ENCODE data around the gene VCX.
"Not testable (repeated sequence)": the region's sequence is repeated elsewhere in the genome, so short reads cannot be mapped to it uniquely, and the experiment has no call there.

VCX gene

DNA sequence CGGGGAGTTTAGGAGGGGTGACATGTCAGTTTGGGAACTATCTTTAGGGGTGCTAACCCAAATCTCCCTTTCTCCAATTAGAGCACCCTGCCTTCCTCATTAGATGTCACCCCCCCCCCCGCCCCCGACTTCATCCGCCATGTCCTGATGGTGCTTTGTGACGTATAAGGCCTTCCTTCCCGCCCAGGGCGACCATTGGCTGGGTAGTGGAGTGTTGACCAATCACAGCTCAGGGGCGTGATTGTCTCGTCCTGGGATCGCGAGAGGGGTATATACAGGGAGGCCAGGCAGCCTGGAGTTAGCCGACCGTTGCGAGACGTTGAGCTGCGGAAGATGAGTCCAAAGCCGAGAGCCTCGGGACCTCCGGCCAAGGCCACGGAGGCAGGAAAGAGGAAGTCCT, at the start of gene VCX:
VCX (plus strand) TSS at position 301 of the 400 bp plus-strand sequence; CDS start at position 334, 33 bp downstream.
- not testable (repeated sequence) for H3K4me1 ChIP-seq (ENCODE audit: control insufficient read depth, insufficient read depth, low read length); H3K27me3 ChIP-seq (ENCODE audit: control insufficient read depth, insufficient read depth, low read length)

DNA sequence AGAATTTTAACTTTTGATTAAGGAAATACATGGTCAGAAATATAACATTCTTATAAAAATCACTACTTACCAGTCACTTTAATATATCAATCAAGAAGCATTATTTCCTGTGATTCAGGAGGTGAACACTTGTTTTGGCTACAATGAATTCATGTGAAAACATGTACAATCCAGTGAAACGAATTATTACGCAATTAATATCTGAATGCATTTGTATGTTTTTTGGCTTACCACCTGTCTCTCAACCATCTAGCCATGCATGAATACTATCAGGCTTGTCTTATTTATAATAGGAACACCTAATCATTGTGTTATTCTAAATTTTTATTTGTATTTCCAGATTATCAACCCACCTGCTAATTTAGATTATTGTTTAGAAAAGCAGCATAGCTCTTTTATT, 44.6 kb upstream of the VCX start:
- Histone ChIP-seq H3K4me3 (ENCODE audit: low read depth, low read length) (no peak overlapping the region), H3K36me3 (ENCODE audit: control insufficient read depth, insufficient read depth, low read length) (no peaks in the 10 kb centered on the region), H3K27ac (ENCODE audit: low read depth, low read length) (no peak overlapping the region), H3K27me3 (ENCODE audit: control insufficient read depth, insufficient read depth, low read length) (no peaks in the 10 kb centered on the region), H3K9ac (ENCODE audit: low read depth, low read length) (no peak overlapping the region), H3K4me1 (ENCODE audit: control insufficient read depth, insufficient read depth, low read length) (no peaks in the 10 kb centered on the region), H3K9me3 (ENCODE audit: control insufficient read depth, insufficient read depth, low read length) (no peaks in the 10 kb centered on the region)

More for the DNA sequence above, at the start of gene VCX:
- not testable (repeated sequence) for H3K36me3 ChIP-seq (ENCODE audit: control insufficient read depth, insufficient read depth, low read length); H3K9ac ChIP-seq (ENCODE audit: low read depth, low read length); H3K9me3 ChIP-seq (ENCODE audit: control insufficient read depth, insufficient read depth, low read length); H3K4me3 ChIP-seq (ENCODE audit: low read depth, low read length); H3K27ac ChIP-seq (ENCODE audit: low read depth, low read length)

DNA sequence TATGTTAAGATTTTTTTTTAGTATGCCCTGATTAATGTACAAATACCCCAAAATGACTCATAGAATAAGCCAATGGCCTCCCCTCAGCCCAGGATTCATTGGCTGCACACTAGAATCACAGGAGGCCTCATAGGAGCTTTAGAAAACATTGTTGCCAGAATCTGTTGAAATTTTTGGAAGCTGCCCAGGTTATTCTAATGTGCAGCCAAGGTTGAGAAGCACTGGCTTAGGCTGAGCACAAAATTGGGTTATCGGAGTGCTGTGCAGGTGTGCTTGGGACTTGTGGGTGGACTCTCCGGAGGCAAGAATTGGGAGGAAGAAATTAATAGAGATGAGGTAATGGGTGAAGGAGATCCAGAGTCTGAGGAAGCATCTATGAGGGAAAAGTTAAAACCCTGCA, 41.3 kb upstream of the VCX start:
- no peaks in the 10 kb centered on the region for H3K36me3 ChIP-seq (ENCODE audit: control insufficient read depth, insufficient read depth, low read length)
- H3K4me1 ChIP-seq (ENCODE audit: control insufficient read depth, insufficient read depth, low read length): no peaks in the 10 kb centered on the region
- no peak overlapping the region for H3K9ac ChIP-seq (ENCODE audit: low read depth, low read length)
- no peak overlapping the region for H3K4me3 ChIP-seq (ENCODE audit: low read depth, low read length)
- no peak overlapping the region for H3K27ac ChIP-seq (ENCODE audit: low read depth, low read length)
- H3K27me3 ChIP-seq (ENCODE audit: control insufficient read depth, insufficient read depth, low read length): 0 out of 2 replicates have a peak, but pooled peaks cover 2% of the 10 kb centered on the region
- no peaks in the 10 kb centered on the region for H3K9me3 ChIP-seq (ENCODE audit: control insufficient read depth, insufficient read depth, low read length)

DNA sequence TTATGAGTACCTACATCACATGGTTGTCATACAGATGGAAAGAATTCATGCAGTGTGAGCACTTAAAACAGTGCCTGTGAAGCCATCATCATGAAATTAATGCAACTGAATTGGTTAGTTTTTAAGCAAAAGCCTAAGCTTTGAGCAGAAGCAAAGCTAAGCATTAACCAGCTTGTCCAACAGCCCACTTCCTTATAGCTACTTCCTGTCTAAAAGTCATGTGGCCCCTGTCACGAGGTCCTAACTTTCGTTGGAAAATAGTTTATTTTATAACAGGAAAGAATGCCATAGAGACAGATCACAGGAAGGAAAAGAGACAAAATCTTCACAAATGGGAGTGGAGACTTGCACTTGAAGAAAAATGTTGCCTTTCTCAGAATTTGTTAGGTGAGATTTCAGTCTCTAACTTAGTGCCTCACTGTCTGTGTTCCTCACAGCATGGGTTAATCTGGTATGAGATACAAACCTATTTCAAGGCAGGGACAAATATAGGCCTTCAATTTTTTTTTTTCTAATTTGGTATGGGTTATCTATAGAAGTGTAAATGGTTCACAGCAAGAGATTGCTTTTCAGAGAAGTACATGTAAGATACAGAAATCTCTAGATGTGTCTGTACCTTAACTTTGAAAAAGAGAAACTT, 27.7 kb upstream of the VCX start:
- no peaks in the 10 kb centered on the region for H3K36me3 ChIP-seq (ENCODE audit: control insufficient read depth, insufficient read depth, low read length)
- H3K9ac ChIP-seq (ENCODE audit: low read depth, low read length): no peak overlapping the region
- H3K4me1 ChIP-seq (ENCODE audit: control insufficient read depth, insufficient read depth, low read length): no peaks in the 10 kb centered on the region
- H3K4me3 ChIP-seq (ENCODE audit: low read depth, low read length): no peak overlapping the region
- peaks cover 51% of the 10 kb centered on the region for H3K27me3 ChIP-seq (ENCODE audit: control insufficient read depth, insufficient read depth, low read length)
- H3K9me3 ChIP-seq (ENCODE audit: control insufficient read depth, insufficient read depth, low read length): no peaks in the 10 kb centered on the region
- H3K27ac ChIP-seq (ENCODE audit: low read depth, low read length): no peak overlapping the region

DNA sequence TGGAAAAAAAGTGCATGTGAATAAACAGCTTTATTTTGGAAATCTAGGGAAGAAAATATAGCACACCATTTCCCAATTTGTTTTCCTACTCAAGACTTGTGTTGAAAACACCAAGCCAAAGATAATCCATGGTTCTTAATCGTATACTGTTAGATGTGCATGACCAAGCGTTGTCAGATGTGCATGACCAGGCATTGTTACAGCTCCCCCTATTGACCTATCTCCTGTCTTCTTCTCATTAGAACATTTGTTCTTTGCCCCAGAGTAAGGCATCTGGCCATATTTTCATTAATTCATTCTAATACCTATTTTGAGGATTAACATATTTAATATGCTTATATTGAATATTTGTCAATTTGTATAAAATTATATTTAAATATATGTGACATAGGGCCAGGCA, 14.4 kb upstream of the VCX start:
- Histone ChIP-seq H3K9ac (ENCODE audit: low read depth, low read length) (no peak overlapping the region), H3K9me3 (ENCODE audit: control insufficient read depth, insufficient read depth, low read length) (no peaks in the 10 kb centered on the region), H3K36me3 (ENCODE audit: control insufficient read depth, insufficient read depth, low read length) (no peaks in the 10 kb centered on the region), H3K4me1 (ENCODE audit: control insufficient read depth, insufficient read depth, low read length) (no peaks in the 10 kb centered on the region), H3K27ac (ENCODE audit: low read depth, low read length) (no peak overlapping the region), H3K27me3 (ENCODE audit: control insufficient read depth, insufficient read depth, low read length) (no peaks in the 10 kb centered on the region), H3K4me3 (ENCODE audit: low read depth, low read length) (no peak overlapping the region)

DNA sequence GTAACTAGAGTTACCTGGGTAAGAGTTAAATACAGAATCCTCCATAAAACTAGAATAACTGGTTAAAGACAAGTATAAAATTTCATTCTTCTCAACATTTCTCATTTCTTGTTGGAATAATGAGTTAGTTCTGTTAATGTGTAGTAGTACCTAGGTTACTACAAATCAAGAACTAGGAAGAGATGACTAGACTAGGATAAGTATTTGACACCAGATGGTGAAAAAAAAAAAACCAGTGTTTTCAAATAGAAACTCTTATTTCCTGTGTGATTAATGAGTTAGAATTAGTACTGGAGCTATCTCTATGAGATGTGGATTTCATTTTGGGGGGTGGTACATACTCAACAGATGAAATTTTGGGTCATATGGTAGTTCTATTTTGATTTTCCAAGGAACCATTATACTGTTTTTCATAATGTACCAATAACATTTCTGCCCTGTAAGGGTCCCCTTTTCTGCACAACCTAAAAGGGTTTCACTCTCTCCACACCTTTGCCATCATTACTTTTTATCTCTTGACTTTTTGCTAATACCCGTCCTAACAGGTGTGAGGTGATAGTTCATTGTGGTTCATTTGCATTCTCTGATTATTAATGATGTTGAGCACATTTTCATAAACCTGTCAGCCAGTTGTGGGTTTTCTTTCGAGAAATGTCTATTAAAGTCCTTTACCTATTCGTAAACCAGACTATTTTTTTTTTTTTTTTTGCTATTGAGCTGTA, 1.7 kb upstream of the VCX start:
- Histone ChIP-seq H3K36me3 (ENCODE audit: control insufficient read depth, insufficient read depth, low read length) (no peaks in the 10 kb centered on the region), H3K27ac (ENCODE audit: low read depth, low read length) (no peak overlapping the region), H3K9me3 (ENCODE audit: control insufficient read depth, insufficient read depth, low read length) (no peaks in the 10 kb centered on the region)

DNA sequence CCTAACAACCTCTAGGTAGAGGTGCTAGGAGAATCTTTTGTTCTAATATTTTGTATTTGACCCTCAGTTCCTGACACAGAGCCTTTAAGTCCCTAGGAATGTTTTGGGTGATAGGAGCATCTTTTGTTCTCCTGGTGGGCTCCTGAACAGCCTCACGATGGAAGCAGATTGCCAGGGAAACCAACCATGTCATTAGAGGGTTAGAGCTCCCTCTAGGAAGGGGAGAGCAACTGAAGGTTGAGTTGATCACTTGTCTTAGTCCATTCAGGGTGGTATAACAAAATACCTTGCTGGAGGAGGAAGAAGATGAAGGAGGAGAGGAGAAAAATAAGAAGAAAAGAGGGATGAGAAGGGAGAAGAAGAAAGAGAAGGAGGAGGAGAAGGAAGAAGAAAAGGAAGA, 9.2 kb downstream of the VCX start:
- Histone ChIP-seq H3K4me1 (ENCODE audit: control insufficient read depth, insufficient read depth, low read length) (no peaks in the 10 kb centered on the region), H3K9me3 (ENCODE audit: control insufficient read depth, insufficient read depth, low read length) (no peaks in the 10 kb centered on the region), H3K9ac (ENCODE audit: low read depth, low read length) (no peak overlapping the region), H3K27ac (ENCODE audit: low read depth, low read length) (no peak overlapping the region), H3K36me3 (ENCODE audit: control insufficient read depth, insufficient read depth, low read length) (no peaks in the 10 kb centered on the region), H3K27me3 (ENCODE audit: control insufficient read depth, insufficient read depth, low read length) (no peaks in the 10 kb centered on the region), H3K4me3 (ENCODE audit: low read depth, low read length) (no peak overlapping the region)

More for the DNA sequence above, 1.7 kb upstream of the VCX start:
- H3K4me3 ChIP-seq (ENCODE audit: low read depth, low read length): no peak overlapping the region
- H3K27me3 ChIP-seq (ENCODE audit: control insufficient read depth, insufficient read depth, low read length): no peaks in the 10 kb centered on the region
- no peak overlapping the region for H3K9ac ChIP-seq (ENCODE audit: low read depth, low read length)
- H3K4me1 ChIP-seq (ENCODE audit: control insufficient read depth, insufficient read depth, low read length): no peaks in the 10 kb centered on the region

DNA sequence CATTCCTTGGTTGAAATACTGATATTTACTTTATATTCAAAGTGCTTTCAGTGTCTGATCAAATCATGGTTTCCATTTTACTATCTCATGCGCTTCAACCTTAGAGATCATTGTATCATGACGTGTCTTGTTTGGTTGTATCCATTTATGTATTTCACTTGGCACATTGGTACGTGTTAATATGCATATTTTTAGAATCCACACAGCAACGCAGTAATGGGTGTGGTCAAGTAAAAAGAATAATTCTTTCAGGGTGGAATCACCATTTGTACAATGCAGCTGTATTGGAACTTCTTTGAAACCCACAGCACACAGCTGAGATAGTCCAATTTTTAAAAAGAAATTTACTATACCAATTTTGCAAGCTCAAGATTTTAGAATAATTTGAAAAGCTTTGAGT, 29.1 kb downstream of the VCX start:
- H3K9ac ChIP-seq (ENCODE audit: low read depth, low read length): no peak overlapping the region

DNA sequence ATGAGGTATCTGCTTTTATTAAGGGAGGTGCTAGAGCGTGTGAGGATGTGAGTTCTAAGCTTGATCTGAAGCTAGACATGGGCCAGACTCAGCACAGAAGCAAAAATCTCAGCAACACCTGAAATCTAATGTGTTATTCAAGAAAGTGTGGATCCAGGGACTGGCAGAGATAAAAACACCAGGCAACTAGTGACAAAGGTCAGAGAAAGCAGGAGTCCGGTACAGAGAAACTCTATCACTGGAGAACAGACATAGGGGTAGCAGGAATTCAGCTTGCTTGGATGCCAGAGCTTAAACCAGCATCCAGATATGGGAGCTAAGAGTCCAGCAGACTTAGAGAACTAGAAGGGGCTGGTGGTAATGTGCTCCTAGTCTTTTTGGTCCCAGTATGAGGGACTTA, 34.0 kb downstream of the VCX start:
- Histone ChIP-seq H3K4me1 (ENCODE audit: control insufficient read depth, insufficient read depth, low read length) (no peaks in the 10 kb centered on the region), H3K9ac (ENCODE audit: low read depth, low read length) (no peak overlapping the region)

More for the DNA sequence above, 29.1 kb downstream of the VCX start:
- H3K4me1 ChIP-seq (ENCODE audit: control insufficient read depth, insufficient read depth, low read length): no peaks in the 10 kb centered on the region
- H3K27ac ChIP-seq (ENCODE audit: low read depth, low read length): no peak overlapping the region
- H3K4me3 ChIP-seq (ENCODE audit: low read depth, low read length): no peak overlapping the region
- no peaks in the 10 kb centered on the region for H3K27me3 ChIP-seq (ENCODE audit: control insufficient read depth, insufficient read depth, low read length)
- no peaks in the 10 kb centered on the region for H3K9me3 ChIP-seq (ENCODE audit: control insufficient read depth, insufficient read depth, low read length)
- H3K36me3 ChIP-seq (ENCODE audit: control insufficient read depth, insufficient read depth, low read length): no peaks in the 10 kb centered on the region

DNA sequence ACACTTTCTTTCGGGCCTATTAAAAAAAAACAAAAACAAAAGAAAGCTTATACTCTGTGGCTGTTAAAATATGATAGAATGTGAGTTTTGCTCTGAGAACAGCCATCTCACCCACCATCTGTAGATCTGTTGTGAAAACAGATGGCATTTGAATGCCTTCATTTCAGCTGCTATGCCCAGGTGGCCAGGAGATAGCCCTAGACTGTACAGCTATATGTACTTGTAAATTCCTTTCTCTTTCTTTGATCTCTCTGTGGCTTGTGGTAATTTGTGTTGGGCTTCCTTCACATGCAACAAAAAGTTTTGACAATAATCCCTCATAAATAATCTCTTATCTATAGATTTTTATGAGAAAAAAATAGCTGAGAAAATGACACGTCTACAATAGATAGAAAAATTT, 46.2 kb downstream of the VCX start:
- H3K9me3 ChIP-seq (ENCODE audit: control insufficient read depth, insufficient read depth, low read length): no peaks in the 10 kb centered on the region
- no peaks in the 10 kb centered on the region; the same call in 1 of the 2 replicates for H3K27me3 ChIP-seq (ENCODE audit: control insufficient read depth, insufficient read depth, low read length)
- H3K4me3 ChIP-seq (ENCODE audit: low read depth, low read length): no peak overlapping the region
- no peaks in the 10 kb centered on the region for H3K4me1 ChIP-seq (ENCODE audit: control insufficient read depth, insufficient read depth, low read length)
- H3K9ac ChIP-seq (ENCODE audit: low read depth, low read length): no peak overlapping the region
- H3K36me3 ChIP-seq (ENCODE audit: control insufficient read depth, insufficient read depth, low read length): no peaks in the 10 kb centered on the region
- H3K27ac ChIP-seq (ENCODE audit: low read depth, low read length): no peak overlapping the region

More for the DNA sequence above, 34.0 kb downstream of the VCX start:
- no peaks in the 10 kb centered on the region for H3K36me3 ChIP-seq (ENCODE audit: control insufficient read depth, insufficient read depth, low read length)
- 0 out of 2 replicates have a peak, but pooled peaks cover 5% of the 10 kb centered on the region for H3K27me3 ChIP-seq (ENCODE audit: control insufficient read depth, insufficient read depth, low read length)
- H3K27ac ChIP-seq (ENCODE audit: low read depth, low read length): no peak overlapping the region
- H3K9me3 ChIP-seq (ENCODE audit: control insufficient read depth, insufficient read depth, low read length): no peaks in the 10 kb centered on the region
- H3K4me3 ChIP-seq (ENCODE audit: low read depth, low read length): no peak overlapping the region

DNA sequence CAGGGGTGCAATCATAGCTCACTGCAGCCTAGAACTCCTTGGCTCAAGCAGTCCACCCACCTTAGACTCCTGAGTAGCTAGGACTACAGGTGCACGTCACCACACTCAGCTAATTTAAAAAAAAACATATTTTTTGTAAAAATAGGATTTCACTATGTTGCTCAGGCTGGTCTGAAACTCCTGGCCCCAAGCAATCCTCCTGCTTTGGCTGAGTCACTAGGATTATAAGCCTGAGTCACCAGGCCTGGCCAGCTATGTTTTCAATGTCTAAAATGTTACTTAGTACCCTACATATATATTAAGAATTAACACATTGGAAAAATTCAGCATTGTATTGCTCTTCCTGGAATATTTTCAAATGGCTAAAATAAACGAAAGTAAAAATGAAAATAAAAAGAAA, 46.7 kb downstream of the VCX start:
- Histone ChIP-seq H3K4me1 (ENCODE audit: control insufficient read depth, insufficient read depth, low read length) (no peaks in the 10 kb centered on the region), H3K36me3 (ENCODE audit: control insufficient read depth, insufficient read depth, low read length) (no peaks in the 10 kb centered on the region), H3K9ac (ENCODE audit: low read depth, low read length) (no peak overlapping the region), H3K4me3 (ENCODE audit: low read depth, low read length) (no peak overlapping the region), H3K27me3 (ENCODE audit: control insufficient read depth, insufficient read depth, low read length) (no peaks in the 10 kb centered on the region; the same call in 1 of the 2 replicates), H3K27ac (ENCODE audit: low read depth, low read length) (no peak overlapping the region), H3K9me3 (ENCODE audit: control insufficient read depth, insufficient read depth, low read length) (no peaks in the 10 kb centered on the region)

Data from HUES48 (cell line).